ENCODE measurements around the gene ZNF668. TPM values are rescaled to one million over a fixed set of nuclear protein-coding genes. Genes with fewer than 3 reads are reported as not detected.

ZNF668 gene
- total RNA-seq, 1 experiment from 2014 or later = 16.8 TPM

GRCh38 chr16:31093132-31093703 lies 19.2 kb upstream of the ZNF668 start:
- TF ChIP-seq CBX3 (IDR thresholded peaks at IDR 0.05; ENCODE audit: low read depth) (no peak), POLR2AphosphoS5 (IDR thresholded peaks at IDR 0.05; ENCODE audit: low read depth, low read length) (peak; percentile 25; the same call in 1 of the 2 replicates)
- peak overlapping the region; percentile 88 to 98 for H3K4me3 ChIP-seq (replicated peaks in 1 of 2; ENCODE audit: low read depth in 1 of 2, low read length in 2 of 2)
- H3K9me3 ChIP-seq (ENCODE audit: control insufficient read depth in 1 of 2, insufficient read depth in 1 of 2, low read depth in 1 of 2, low read length in 2 of 2) = no peaks in the 10 kb centered on the region
- ChIA-PET POLR2A (interaction anchor here (1.2 to 4.7 kb wide), 3 partner anchors 19 to 41 kb away, joined by 8 to 17 read pairs (median 8); partner anchors contain the start of genes KAT8, ZNF646 and ZNF668), CTCF (interaction anchor here (1.4 to 1.5 kb wide), 2 partner anchors 49 to 108 kb away, joined by 5 to 8 read pairs; partner anchors contain the start of gene HSD3B7), RAD21 (ENCODE audit: low non-redundant PET in 1 of 2, low total read pairs in 2 of 2, uncharacterized antibody in 2 of 2, unreplicated experiment in 2 of 2) (interaction anchor here in 1 of 2 experiments (0.6 kb wide), 1 partner anchor 97 kb away, joined by 3 read pairs; no protein-coding TSS in a partner anchor)
- H3K4me2 ChIP-seq (ENCODE audit: low read length) = peak overlapping the region; percentile 99
- H3K36me3 ChIP-seq (ENCODE audit: control insufficient read depth in 1 of 2, insufficient read depth in 2 of 2, low read length in 2 of 2) = peaks cover 0 to 8% of the 10 kb centered on the region in 2 experiments; a peak in 3 of 4 replicates
- no peaks in the 10 kb centered on the region for H3K27me3 ChIP-seq (ENCODE audit: insufficient read depth, low read length)
- no peak overlapping the region for H2AFZ ChIP-seq (ENCODE audit: low read depth, low read length, poor library complexity, severe bottlenecking)
- peak overlapping the region; percentile 85 for H3K27ac ChIP-seq (ENCODE audit: low read depth, low read length)
- peaks cover 13 to 27% of the 10 kb centered on the region in 2 experiments for H3K4me1 ChIP-seq (ENCODE audit: control insufficient read depth in 1 of 2, insufficient read depth in 2 of 2, low read length in 2 of 2)
- intact Hi-C loops (cut with micrococcal nuclease) = loop anchor here (5.0 to 10.0 kb wide), 2 partner anchors 96 to 138 kb away; partner anchors contain the start of gene SETD1A
- no peaks in the 10 kb centered on the region for H3K9me2 ChIP-seq (ENCODE audit: insufficient read depth)
- peak overlapping the region; percentile 91 for H3K9ac ChIP-seq (ENCODE audit: low read length)
- H3K79me2 ChIP-seq (ENCODE audit: insufficient read depth, low read length) = peaks cover 36% of the 10 kb centered on the region
- DNase-seq (ENCODE audit: low read depth, low spot score) = no peak
- no TSS peak for BruUV-seq (replicated peaks)
- ATAC-seq = peak; percentile 30
- no peaks in the 10 kb centered on the region for H4K20me1 ChIP-seq (ENCODE audit: insufficient read depth)

GRCh38 chr16:31092330-31092729 lies 18.3 kb upstream of the ZNF668 start:
- ATAC-seq (no peak), DNase-seq (ENCODE audit: low read depth, low spot score) (no peak)
- Histone ChIP-seq H3K27ac (ENCODE audit: low read depth, low read length) (peak overlapping the region; percentile 27; the same call in 1 of the 2 replicates), H2AFZ (ENCODE audit: low read depth, low read length, poor library complexity, severe bottlenecking) (no peak overlapping the region), H3K9me3 (ENCODE audit: control insufficient read depth in 1 of 2, insufficient read depth in 1 of 2, low read depth in 1 of 2, low read length in 2 of 2) (no peaks in the 10 kb centered on the region), H3K9ac (ENCODE audit: low read length) (no peak overlapping the region), H3K36me3 (ENCODE audit: control insufficient read depth in 1 of 2, insufficient read depth in 2 of 2, low read length in 2 of 2) (peaks cover 0 to 8% of the 10 kb centered on the region in 2 experiments; a peak in 3 of 4 replicates), H3K27me3 (ENCODE audit: insufficient read depth, low read length) (no peaks in the 10 kb centered on the region), H3K4me1 (ENCODE audit: control insufficient read depth in 1 of 2, insufficient read depth in 2 of 2, low read length in 2 of 2) (peaks cover 13 to 27% of the 10 kb centered on the region in 2 experiments), H3K4me3 (replicated peaks in 1 of 2; ENCODE audit: low read depth in 1 of 2, low read length in 2 of 2) (no peak overlapping the region), H3K9me2 (ENCODE audit: insufficient read depth) (no peaks in the 10 kb centered on the region), H4K20me1 (ENCODE audit: insufficient read depth) (no peaks in the 10 kb centered on the region), H3K79me2 (ENCODE audit: insufficient read depth, low read length) (peaks cover 36% of the 10 kb centered on the region), H3K4me2 (ENCODE audit: low read length) (peak overlapping the region; percentile 99; the same call in 1 of the 2 replicates)
- intact Hi-C loops (cut with micrococcal nuclease) = loop anchor here (5.0 to 10.0 kb wide), 2 partner anchors 95 to 138 kb away; partner anchors contain the start of gene SETD1A
- ChIA-PET CTCF (interaction anchor here (0.6 to 1.5 kb wide), 3 partner anchors 18 to 107 kb away, joined by 3 to 8 read pairs (median 5); partner anchors contain the start of genes HSD3B7, ZNF646 and ZNF668), RAD21 (ENCODE audit: low non-redundant PET in 1 of 2, low total read pairs in 2 of 2, uncharacterized antibody in 2 of 2, unreplicated experiment in 2 of 2) (no interaction called here), POLR2A (interaction anchor here (1.2 to 4.7 kb wide), 3 partner anchors 18 to 25 kb away, joined by 4 to 17 read pairs (median 8); partner anchors contain the start of genes KAT8, ZNF646 and ZNF668)
- BruUV-seq (replicated peaks) = no TSS peak
- TF ChIP-seq ZFX (IDR thresholded peaks at IDR 0.05) = no peak
- no peak for TF ChIP-seq POLR2A (IDR thresholded peaks at IDR 0.05; ENCODE audit: borderline replicate concordance, extremely low read depth, insufficient read depth, insufficient read length)
- no peak for TF ChIP-seq CTCF (IDR thresholded peaks at IDR 0.05 in 2 of 3, conservative IDR thresholded peaks at IDR 0.05 in 1 of 3; ENCODE audit: borderline replicate concordance in 1 of 3, insufficient read depth in 1 of 3, low read depth in 2 of 3, low read length in 2 of 3)
- no peak for TF ChIP-seq CEBPB (IDR thresholded peaks at IDR 0.05; ENCODE audit: low read depth)
- no peak for TF ChIP-seq EZH2 (IDR thresholded peaks at IDR 0.05)
- TF ChIP-seq, protein P1, sequence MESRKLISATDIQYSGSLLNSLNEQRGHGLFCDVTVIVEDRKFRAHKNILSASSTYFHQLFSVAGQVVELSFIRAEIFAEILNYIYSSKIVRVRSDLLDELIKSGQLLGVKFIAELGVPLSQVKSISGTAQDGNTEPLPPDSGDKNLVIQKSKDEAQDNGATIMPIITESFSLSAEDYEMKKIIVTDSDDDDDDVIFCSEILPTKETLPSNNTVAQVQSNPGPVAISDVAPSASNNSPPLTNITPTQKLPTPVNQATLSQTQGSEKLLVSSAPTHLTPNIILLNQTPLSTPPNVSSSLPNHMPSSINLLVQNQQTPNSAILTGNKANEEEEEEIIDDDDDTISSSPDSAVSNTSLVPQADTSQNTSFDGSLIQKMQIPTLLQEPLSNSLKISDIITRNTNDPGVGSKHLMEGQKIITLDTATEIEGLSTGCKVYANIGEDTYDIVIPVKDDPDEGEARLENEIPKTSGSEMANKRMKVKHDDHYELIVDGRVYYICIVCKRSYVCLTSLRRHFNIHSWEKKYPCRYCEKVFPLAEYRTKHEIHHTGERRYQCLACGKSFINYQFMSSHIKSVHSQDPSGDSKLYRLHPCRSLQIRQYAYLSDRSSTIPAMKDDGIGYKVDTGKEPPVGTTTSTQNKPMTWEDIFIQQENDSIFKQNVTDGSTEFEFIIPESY (IDR thresholded peaks at IDR 0.05; ENCODE audit: extremely low read depth, insufficient replicate concordance, low read length) = no peak
- TF ChIP-seq TCF7L2 (IDR thresholded peaks at IDR 0.05; ENCODE audit: borderline replicate concordance, extremely low read depth, insufficient read depth, insufficient read length) = no peak
- TF ChIP-seq MAX (IDR thresholded peaks at IDR 0.05) = no peak
